Body of pancreas (tissue), 4 donors: ENCODE measurements around the gene TCTN1. TPM values are rescaled to one million over a fixed set of nuclear protein-coding genes. Genes with fewer than 3 reads are reported as not detected.

Source experiments
- ATAC-seq: fragments of 150-250 bp; one replicate; pipeline ENCODE4 v1.9.1; 2016
- DNase-seq, 4 donors: peaks; one replicate each; pipeline ENCODE4 v3.0.0-alpha.2; 2019
- H3K27ac ChIP-seq, 4 donors: fragments of 200-600 bp; sonication (generic); 1 replicate in 3 of 4; 2 replicates in 1 of 4; pipeline versions ENCODE4 v1.5.1 to v1.6.1; 2016 to 2019; ENCODE audit warnings: mild to moderate bottlenecking in 1 of 4, mixed read lengths in 1 of 4, moderate library complexity in 1 of 4
- H3K27me3 ChIP-seq, 2 donors: fragments of 200-600 bp; sonication (generic); one replicate each; pipeline ENCODE4 v1.6.0; 2016; ENCODE audit warnings: mild to moderate bottlenecking in 1 of 2
- H3K36me3 ChIP-seq, 2 donors: fragments of 200-600 bp; sonication (generic); replicated peaks in 1 of 2; 2 replicates each; pipeline ENCODE4 v1.5.1; 2016; ENCODE audit warnings: low read depth in 2 of 2; ENCODE audit not compliant: insufficient read depth in 1 of 2
- H3K4me1 ChIP-seq: fragments of 200-600 bp; sonication (generic); one replicate; pipeline ENCODE4 v1.6.0; 2016
- H3K4me3 ChIP-seq, 2 donors: fragments of 200-600 bp; sonication (generic); 1 replicate in 1 of 2; 2 replicates in 1 of 2; pipeline ENCODE4 v1.5.1; 2016 to 2019
- H3K9me3 ChIP-seq, 3 donors: fragments of 200-600 bp; sonication (generic); 1 replicate in 2 of 3; 2 replicates in 1 of 3; pipeline ENCODE4 v1.5.1; 2016
- POLR2A ChIP-seq, 3 donors: fragments of 450-650 bp; IDR thresholded peaks; one replicate each; pipeline ENCODE4 v1.6.1; 2016; ENCODE audit warnings: antibody characterized with exemption in 3 of 3, mild to moderate bottlenecking in 2 of 3
- WGBS, 2 donors: methylation state at CpG; one replicate each; pipeline ENCODE4 v1.1.5; 2017; 5-methylcytosine and 5-hydroxymethylcytosine counted together
- intact Hi-C: fragments of 100-400 bp; cut with DNase I; formaldehyde crosslinking; loops from one replicate; pipeline ENCODE4 v1.15.1; 2023
- total RNA-seq, 2 donors: library from RNA; depleted of rRNA; stranded (reverse); fragments of >200 nt; gene quantifications; one replicate each; pipeline ENCODE4 v1.1.0, GENCODE V29; 2016
- TF ChIP-seq, protein P1 (sequence below), 7 experiments: fragments of 450-650 bp in 4 of 7; fragments of 200-600 bp in 3 of 7; sonication (generic) in 3 of 7; IDR thresholded peaks; one replicate each; pipeline ENCODE4 v1.5.1; 2016 to 2019; ENCODE audit warnings: antibody characterized with exemption in 7 of 7

Gene TCTN1
- total RNA-seq: 10 to 100 TPM; 54.7 to 95.6 TPM

DNA sequence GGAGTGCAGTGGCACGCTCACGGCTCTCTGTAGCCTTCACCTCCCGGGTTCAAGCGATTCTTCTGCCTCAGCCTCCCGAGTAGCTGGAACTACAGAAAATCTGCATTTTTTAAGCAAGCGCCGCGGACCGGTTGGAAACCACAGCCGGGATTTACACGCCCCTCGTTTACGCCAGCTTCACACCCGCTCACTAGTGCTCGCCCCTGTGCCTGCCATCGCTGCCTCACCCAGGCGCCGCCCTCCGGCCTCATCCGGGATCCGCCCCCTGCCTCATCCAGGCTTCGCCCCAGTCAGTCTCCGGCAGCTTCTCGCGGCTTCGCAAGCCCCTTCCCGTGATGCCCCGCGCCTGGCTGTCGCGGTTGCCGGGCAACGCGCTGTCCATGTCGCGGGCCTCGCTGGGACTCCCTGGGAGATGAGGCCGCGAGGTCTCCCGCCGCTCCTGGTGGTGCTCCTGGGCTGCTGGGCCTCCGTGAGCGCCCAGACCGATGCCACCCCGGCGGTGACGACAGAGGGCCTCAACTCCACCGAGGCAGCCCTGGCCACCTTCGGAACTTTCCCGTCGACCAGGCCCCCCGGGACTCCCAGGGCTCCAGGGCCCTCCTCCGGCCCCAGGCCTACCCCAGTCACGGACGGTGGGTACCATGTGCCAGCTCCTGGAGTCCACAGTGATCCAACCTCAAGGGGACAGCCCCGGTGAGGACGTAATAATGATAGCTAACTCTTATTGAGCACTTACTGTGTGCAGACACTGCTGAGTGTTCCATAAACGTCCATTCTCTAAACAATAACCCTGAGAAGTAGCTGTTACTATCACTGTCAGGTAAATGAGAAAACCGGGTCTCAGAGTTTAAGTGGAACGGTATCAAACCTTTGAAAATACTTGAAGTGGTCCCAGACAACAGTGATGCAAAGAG is at the start of gene TCTN1:
Gene TCTN1 (plus strand): TSS at position 359 of the 914 bp plus-strand sequence. CDS start 54 bp downstream, at position 413.
- ATAC-seq: peak; percentile 99
- TF ChIP-seq POLR2A (IDR thresholded peaks at IDR 0.05): peak in 2 of 3 donors; percentile 58 to 60
- TF ChIP-seq, protein P1, sequence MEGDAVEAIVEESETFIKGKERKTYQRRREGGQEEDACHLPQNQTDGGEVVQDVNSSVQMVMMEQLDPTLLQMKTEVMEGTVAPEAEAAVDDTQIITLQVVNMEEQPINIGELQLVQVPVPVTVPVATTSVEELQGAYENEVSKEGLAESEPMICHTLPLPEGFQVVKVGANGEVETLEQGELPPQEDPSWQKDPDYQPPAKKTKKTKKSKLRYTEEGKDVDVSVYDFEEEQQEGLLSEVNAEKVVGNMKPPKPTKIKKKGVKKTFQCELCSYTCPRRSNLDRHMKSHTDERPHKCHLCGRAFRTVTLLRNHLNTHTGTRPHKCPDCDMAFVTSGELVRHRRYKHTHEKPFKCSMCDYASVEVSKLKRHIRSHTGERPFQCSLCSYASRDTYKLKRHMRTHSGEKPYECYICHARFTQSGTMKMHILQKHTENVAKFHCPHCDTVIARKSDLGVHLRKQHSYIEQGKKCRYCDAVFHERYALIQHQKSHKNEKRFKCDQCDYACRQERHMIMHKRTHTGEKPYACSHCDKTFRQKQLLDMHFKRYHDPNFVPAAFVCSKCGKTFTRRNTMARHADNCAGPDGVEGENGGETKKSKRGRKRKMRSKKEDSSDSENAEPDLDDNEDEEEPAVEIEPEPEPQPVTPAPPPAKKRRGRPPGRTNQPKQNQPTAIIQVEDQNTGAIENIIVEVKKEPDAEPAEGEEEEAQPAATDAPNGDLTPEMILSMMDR (IDR thresholded peaks at IDR 0.05): peak in 2 of 7 experiments; percentile 7 to 34
- WGBS, 2 donors: 2% methylated on average over 25 to 58 of the region's 60 CpGs

DNA sequence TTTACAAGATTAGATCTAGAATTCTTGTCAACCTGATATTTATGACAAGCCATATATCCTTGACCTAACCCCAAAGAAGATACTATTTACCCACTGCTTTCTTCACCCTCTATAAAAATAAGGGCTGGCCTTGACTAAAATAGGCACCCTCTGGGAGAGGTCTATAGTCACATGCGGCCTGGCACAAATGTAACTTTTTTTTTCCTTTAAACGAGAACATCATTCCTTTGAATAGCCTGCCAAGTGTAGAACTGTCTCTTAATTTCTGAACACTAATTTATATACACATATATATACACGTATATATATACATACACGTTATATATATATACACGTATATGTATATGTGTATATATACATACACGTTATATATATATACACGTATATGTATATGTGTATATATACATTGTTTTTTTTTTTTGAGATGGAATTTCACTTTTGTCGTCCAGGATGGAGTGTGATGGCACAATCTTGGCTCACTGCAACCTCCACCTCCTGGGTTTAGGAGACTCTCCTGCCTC is 49.4 kb upstream of the TCTN1 start:
- Histone ChIP-seq H3K4me1 (peaks cover 43% of the 10 kb centered on the region), H3K36me3 (no peaks in the 10 kb centered on the region), H3K9me3 (no peaks in the 10 kb centered on the region), H3K4me3 (no peak overlapping the region), H3K27ac (peak overlapping the region in 2 of 4 donors; percentile 15 to 54), H3K27me3 (no peaks in the 10 kb centered on the region)
- DNase-seq (no peak), ATAC-seq (no peak)
- TF ChIP-seq POLR2A (IDR thresholded peaks at IDR 0.05): no peak
- TF ChIP-seq, protein P1 (IDR thresholded peaks at IDR 0.05): no peak
- intact Hi-C loops: no loop called here
- WGBS, 2 donors: 58 to 66% methylated on average over 8 of the region's 8 CpGs

More for the DNA sequence above, at the start of gene TCTN1:
- Histone ChIP-seq H3K4me1 (peaks cover 20% of the 10 kb centered on the region), H3K36me3 (no peaks in the 10 kb centered on the region), H3K27me3 (no peaks in the 10 kb centered on the region), H3K27ac (peak within 1 kb of the TSS; percentile 33 to 72 (median 56)), H3K4me3 (peak within 1 kb of the TSS; percentile 38 to 63), H3K9me3 (no peaks in the 10 kb centered on the region)
- intact Hi-C loops: no loop called here
- DNase-seq: peak; percentile 93 to 97 (median 96)

DNA sequence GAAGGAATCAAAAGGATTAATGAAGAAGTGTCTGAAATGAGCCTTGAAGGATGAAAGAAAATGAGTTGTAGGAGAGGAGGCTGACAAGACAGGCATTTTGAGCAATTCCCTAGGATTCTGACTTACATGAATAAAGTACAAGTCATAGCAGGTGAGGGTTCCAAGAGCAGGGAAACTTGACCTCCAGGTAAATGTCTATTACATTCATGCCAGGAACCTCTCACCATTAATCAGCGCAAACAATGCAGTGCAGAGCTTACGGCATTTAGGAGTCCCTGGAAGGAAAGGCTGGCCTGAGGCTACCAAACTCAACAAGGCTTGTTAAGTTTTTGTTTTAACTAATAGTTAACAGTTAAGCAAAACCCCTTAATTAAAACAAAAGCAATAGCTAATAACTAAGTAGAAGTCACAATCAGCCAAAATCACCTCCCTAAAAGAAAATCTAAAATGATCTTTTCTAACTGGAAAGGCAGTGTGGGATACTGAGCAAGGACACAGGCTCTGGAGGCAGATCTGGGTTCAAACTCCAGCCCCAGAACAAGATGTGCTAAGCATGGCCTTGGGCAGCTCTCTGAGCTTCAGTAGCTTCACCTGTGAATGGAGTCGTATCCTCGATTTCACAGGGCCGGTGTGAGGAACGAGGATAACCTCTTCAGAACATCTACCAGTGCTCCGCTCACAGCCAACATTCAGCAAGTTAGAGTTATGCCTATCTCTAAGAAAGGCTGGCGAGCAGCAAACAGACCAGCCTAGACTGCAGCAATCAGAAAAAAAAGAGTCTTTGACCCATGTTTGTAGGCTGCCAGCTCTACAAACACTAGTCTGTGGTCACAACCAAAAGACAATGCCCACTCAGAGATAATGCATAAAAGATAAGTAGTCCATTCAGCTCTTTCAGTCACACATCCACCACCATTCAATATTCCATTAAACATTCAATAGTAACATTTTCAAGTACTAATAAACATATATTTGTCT is 47.7 kb upstream of the TCTN1 start:
- peak; percentile 59 for ATAC-seq

DNA sequence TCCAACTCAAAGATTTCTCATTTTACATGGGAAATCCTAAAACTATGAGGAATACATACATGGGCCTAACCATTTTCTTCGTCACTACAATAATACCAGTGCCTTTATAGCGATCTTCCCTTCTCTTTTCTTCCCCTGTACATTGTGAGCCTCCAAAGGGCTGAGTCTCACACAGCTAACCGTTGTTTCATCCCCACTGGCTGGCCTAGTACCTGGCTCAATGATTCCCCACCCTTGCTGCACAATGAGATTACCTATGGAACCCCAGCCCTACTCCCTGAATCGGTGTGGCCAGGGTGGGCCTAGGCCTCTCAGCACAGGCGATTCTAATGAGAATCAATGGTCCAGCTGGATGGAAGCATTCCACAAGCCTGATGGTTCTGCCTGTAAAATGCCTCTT is 46.9 kb upstream of the TCTN1 start:
- H3K27me3 ChIP-seq: no peaks in the 10 kb centered on the region
- TF ChIP-seq POLR2A (IDR thresholded peaks at IDR 0.05): no peak
- TF ChIP-seq, protein P1 (IDR thresholded peaks at IDR 0.05): no peak
- intact Hi-C loops: no loop called here
- H3K4me1 ChIP-seq: peaks cover 43% of the 10 kb centered on the region
- no peak overlapping the region for H3K4me3 ChIP-seq
- DNase-seq (no peak), ATAC-seq (no peak)
- H3K27ac ChIP-seq: peak overlapping the region in 1 of 4 donors; percentile 55
- WGBS, 2 donors: 90 to 92% methylated on average over 5 of the region's 5 CpGs
- no peaks in the 10 kb centered on the region for H3K9me3 ChIP-seq
- no peaks in the 10 kb centered on the region for H3K36me3 ChIP-seq

More for the DNA sequence above, 47.7 kb upstream of the TCTN1 start:
- TF ChIP-seq POLR2A (IDR thresholded peaks at IDR 0.05): no peak
- TF ChIP-seq, protein P1 (IDR thresholded peaks at IDR 0.05): no peak
- H3K36me3 ChIP-seq: no peaks in the 10 kb centered on the region
- H3K9me3 ChIP-seq: no peaks in the 10 kb centered on the region
- H3K4me1 ChIP-seq: peaks cover 43% of the 10 kb centered on the region
- intact Hi-C loops: no loop called here
- H3K27me3 ChIP-seq: no peaks in the 10 kb centered on the region
- WGBS, 2 donors: 40 to 54% methylated on average over 8 of the region's 8 CpGs
- H3K27ac ChIP-seq: peak overlapping the region; percentile 1 to 55 (median 36)
- DNase-seq: peak in 3 of 4 donors; percentile 18 to 41 (median 31)
- no peak overlapping the region for H3K4me3 ChIP-seq
